GM10266 (cell line): ENCODE data around the gene THRA.
A peak's percentile ranks its signal among the peaks of the same experiment; 100 is the strongest.

Source experiments
- DNase-seq: peaks from one replicate; pipeline ENCODE4 v3.0.0; 2012; ENCODE audit errors: extremely low spot score
- CTCF ChIP-seq: IDR thresholded peaks from 2 replicates; pipeline ENCODE4 v1.5.1; 2012; ENCODE audit warnings: mild to moderate bottlenecking, low read depth; ENCODE audit not compliant: control insufficient read depth, insufficient read depth; ENCODE audit errors: missing control alignments

Gene THRA

DNA sequence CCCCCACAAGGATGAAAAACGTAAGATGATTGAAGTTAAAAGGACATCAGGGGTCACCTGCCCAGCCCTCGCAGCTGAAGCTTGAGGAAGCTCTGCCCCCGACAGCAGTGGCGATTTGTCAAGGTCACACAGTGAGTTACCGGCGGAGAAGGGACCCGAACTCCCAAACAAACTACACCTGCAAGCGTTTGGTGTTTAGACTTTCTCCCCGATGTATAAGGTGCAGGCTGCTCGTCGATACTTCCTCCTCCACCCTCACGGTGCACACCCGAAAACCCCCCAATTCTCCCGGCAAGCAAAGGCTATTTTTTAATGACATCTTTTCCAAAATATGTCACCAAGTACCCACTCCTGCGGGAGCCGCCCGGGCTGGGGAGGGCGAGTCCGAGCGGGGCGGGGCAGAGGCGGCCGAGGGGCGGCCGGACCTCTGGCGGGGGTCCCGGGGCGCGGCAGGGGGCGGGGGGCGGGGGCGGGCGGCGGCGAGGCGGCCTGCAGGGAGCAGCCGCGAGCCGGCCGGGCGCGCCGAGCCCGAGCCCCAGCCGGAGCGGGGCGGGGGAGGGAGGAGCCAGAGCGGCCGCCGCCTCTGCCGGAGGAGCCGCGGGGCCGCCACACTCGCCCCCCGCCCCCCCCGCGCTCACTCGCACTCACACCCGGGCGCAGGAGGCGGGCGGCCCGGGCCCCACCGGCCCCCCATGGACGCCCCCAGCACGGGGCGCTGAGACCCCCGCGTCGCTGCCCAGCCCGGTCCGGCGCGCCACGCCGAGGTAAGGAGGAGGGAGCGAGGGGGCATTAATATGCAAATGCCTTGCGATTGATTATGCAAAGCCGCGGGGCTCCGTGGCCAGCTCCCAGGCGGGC lies at the start of gene THRA:
Gene THRA, plus strand, starts transcription at position 637 of the 858 bp plus-strand sequence. CDS start 11,524 bp downstream, outside the sequence.
- TF ChIP-seq CTCF, result peak; percentile 46
- DNase-seq, result peak; percentile 93

- no peak for DNase-seq
- TF ChIP-seq CTCF, result no peak
These were observed 48.3 kb upstream of the THRA start for GRCh38 chr17:40014375-40014980.

DNA sequence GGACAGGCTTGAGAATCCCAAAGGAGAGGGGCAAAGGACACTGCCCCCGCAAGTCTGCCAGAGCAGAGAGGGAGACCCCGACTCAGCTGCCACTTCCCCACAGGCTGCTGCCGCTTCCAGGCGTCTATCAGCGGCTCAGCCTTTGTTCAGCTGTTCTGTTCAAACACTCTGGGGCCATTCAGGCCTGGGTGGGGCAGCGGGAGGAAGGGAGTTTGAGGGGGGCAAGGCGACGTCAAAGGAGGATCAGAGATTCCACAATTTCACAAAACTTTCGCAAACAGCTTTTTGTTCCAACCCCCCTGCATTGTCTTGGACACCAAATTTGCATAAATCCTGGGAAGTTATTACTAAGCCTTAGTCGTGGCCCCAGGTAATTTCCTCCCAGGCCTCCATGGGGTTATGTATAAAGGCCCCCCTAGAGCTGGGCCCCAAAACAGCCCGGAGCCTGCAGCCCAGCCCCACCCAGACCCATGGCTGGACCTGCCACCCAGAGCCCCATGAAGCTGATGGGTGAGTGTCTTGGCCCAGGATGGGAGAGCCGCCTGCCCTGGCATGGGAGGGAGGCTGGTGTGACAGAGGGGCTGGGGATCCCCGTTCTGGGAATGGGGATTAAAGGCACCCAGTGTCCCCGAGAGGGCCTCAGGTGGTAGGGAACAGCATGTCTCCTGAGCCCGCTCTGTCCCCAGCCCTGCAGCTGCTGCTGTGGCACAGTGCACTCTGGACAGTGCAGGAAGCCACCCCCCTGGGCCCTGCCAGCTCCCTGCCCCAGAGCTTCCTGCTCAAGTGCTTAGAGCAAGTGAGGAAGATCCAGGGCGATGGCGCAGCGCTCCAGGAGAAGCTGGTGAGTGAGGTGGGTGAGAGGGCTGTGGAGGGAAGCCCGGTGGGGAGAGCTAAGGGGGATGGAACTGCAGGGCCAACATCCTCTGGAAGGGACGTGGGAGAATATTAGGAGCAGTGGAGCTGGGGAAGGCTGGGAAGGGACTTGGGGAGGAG lies 47.5 kb upstream of the THRA start, which contains the start of gene CSF3:
Gene CSF3, plus strand, starts transcription at position 436 of the 993 bp plus-strand sequence. Its CDS starts 35 bp downstream, at position 471.
- no peak for DNase-seq
- TF ChIP-seq CTCF, result no peak

DNA sequence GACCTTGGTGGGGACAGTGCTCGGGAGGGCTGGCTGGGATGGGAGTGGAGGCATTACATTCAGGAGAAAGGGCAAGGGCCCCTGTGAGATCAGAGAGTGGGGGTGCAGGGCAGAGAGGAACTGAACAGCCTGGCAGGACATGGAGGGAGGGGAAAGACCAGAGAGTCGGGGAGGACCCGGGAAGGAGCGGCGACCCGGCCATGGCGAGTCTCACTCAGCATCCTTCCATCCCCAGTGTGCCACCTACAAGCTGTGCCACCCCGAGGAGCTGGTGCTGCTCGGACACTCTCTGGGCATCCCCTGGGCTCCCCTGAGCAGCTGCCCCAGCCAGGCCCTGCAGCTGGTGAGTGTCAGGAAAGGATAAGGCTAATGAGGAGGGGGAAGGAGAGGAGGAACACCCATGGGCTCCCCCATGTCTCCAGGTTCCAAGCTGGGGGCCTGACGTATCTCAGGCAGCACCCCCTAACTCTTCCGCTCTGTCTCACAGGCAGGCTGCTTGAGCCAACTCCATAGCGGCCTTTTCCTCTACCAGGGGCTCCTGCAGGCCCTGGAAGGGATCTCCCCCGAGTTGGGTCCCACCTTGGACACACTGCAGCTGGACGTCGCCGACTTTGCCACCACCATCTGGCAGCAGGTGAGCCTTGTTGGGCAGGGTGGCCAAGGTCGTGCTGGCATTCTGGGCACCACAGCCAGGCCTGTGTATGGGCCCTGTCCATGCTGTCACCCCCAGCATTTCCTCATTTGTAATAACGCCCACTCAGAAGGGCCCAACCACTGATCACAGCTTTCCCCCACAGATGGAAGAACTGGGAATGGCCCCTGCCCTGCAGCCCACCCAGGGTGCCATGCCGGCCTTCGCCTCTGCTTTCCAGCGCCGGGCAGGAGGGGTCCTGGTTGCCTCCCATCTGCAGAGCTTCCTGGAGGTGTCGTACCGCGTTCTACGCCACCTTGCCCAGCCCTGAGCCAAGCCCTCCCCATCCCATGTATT lies 46.5 kb upstream of the THRA start:
- no peak for DNase-seq
- no peak for TF ChIP-seq CTCF

- DNase-seq, result no peak
- no peak for TF ChIP-seq CTCF
These were observed 45.2 kb upstream of the THRA start for GRCh38 chr17:40017422-40018080.
